ENCODE results near the gene LCK. TPM values are rescaled to one million over a fixed set of nuclear protein-coding genes. Genes with fewer than 3 reads are reported as not detected.

Gene LCK
- total RNA-seq, 2 experiments from 2014 or later = 460 to 472 TPM

Other genes with a start within 250 kb of the LCK start
- gene KHDRBS1, start 237.4 kb upstream of the LCK start, total RNA-seq = 100 to 1,000 TPM; 162 TPM
- gene TMEM39B, start 178.3 kb upstream of the LCK start, total RNA-seq = 10 to 100 TPM; 27.1 to 28.4 TPM
- gene KPNA6, start 143.2 kb upstream of the LCK start, total RNA-seq = 10 to 100 TPM; 63.8 to 69.8 TPM
- gene TXLNA, start 71.6 kb upstream of the LCK start, total RNA-seq = 10 to 100 TPM; 62.5 to 68.8 TPM
- gene CCDC28B, start 50.7 kb upstream of the LCK start, total RNA-seq = 10 to 100 TPM; 48.6 to 55.6 TPM
- gene IQCC, start 45.6 kb upstream of the LCK start, total RNA-seq = 1 to 10 TPM; 4.9 to 6.0 TPM
- gene DCDC2B, start 42.2 kb upstream of the LCK start, total RNA-seq = under 1 TPM; 0.17 to 0.22 TPM
- 10 to 100 TPM; 15.7 to 16.5 TPM for gene TMEM234, start 28.9 kb upstream of the LCK start, total RNA-seq
- gene EIF3I, start 28.9 kb upstream of the LCK start, total RNA-seq = 100 to 1,000 TPM; 123 to 130 TPM
- gene FAM167B, start 4.0 kb upstream of the LCK start, total RNA-seq = 1 to 10 TPM in 1 of 2 experiments, under 1 TPM in 1; 0.88 to 1.1 TPM
- 100 to 1,000 TPM; 195 to 197 TPM for gene HDAC1, start 40.8 kb downstream of the LCK start, total RNA-seq
- 10 to 100 TPM; 21.7 to 22.0 TPM for gene MARCKSL1, start 85.0 kb downstream of the LCK start, total RNA-seq
- gene FAM229A, start 111.2 kb downstream of the LCK start, total RNA-seq = 10 to 100 TPM; 17.4 to 17.6 TPM
- 1 to 10 TPM in 1 of 2 experiments, under 1 TPM in 1; 0.51 to 1.6 TPM for gene TSSK3, start 111.3 kb downstream of the LCK start, total RNA-seq
- gene BSDC1, start 143.2 kb downstream of the LCK start, total RNA-seq = 10 to 100 TPM; 58.0 to 63.2 TPM
- gene ZBTB8B, start 213.8 kb downstream of the LCK start, total RNA-seq = not detected

Measured in activated naive CD8-positive, alpha-beta T cell treated with anti-CD3 and anti-CD28 coated beads, Interleukin-2, amount 10 ng/mL, durations not matched to agents 7 days and 5 days (primary cell).